Gastrocnemius medialis (tissue), 4 donors: ENCODE results near the gene EXOC6. TPM values are rescaled to one million over a fixed set of nuclear protein-coding genes. Genes with fewer than 3 reads are reported as not detected.

Source experiments
- ATAC-seq, 2 donors: fragments of 150-250 bp; one replicate each; pipeline ENCODE4 v1.9.1; 2016
- DNase-seq, 2 donors: peaks; one replicate each; pipeline ENCODE4 v3.0.0-alpha.2; 2019
- H3K27ac ChIP-seq, 4 donors: fragments of 200-600 bp; sonication (generic); 1 replicate in 1 of 4; 2 replicates in 3 of 4; pipeline ENCODE4 v1.5.1; 2016 to 2018; ENCODE audit warnings: mild to moderate bottlenecking in 2 of 4, moderate library complexity in 1 of 4
- H3K27me3 ChIP-seq, 3 donors: fragments of 200-600 bp; sonication (generic) in 2 of 3; 1 replicate in 1 of 3; 2 replicates in 2 of 3; pipeline versions ENCODE4 v1.5.1 to v1.6.0; 2016 to 2019; ENCODE audit warnings: mild to moderate bottlenecking in 1 of 3, moderate library complexity in 1 of 3
- H3K36me3 ChIP-seq, 2 donors: fragments of 200-600 bp; sonication (generic) in 1 of 2; one replicate each; pipeline ENCODE4 v1.5.1; 2017 to 2018
- H3K4me1 ChIP-seq, 2 donors: fragments of 200-600 bp; sonication (generic) in 1 of 2; one replicate each; pipeline ENCODE4 v1.5.1; 2016 to 2017; ENCODE audit warnings: mild to moderate bottlenecking in 2 of 2
- H3K4me3 ChIP-seq, 4 donors: fragments of 200-600 bp; sonication (generic) in 3 of 4; 1 replicate in 1 of 4; 2 replicates in 3 of 4; pipeline ENCODE4 v1.5.1; 2016 to 2019; ENCODE audit warnings: mild to moderate bottlenecking in 2 of 4
- H3K9me3 ChIP-seq, 3 donors: fragments of 200-600 bp; sonication (generic) in 2 of 3; 1 replicate in 1 of 3; 2 replicates in 2 of 3; pipeline ENCODE4 v1.5.1; 2016 to 2019
- CTCF ChIP-seq, 5 experiments: fragments of 450-650 bp in 3 of 5; fragments of 200-600 bp in 2 of 5; sonication (generic) in 2 of 5; IDR thresholded peaks in 4 of 5; conservative IDR thresholded peaks in 1 of 5; 1 replicate in 4 of 5; 2 replicates in 1 of 5; pipeline ENCODE4 v1.5.1; 2016 to 2019; ENCODE audit warnings: antibody characterized with exemption in 5 of 5, mild to moderate bottlenecking in 3 of 5, moderate library complexity in 3 of 5
- POLR2A ChIP-seq, 2 donors: fragments of 450-650 bp; IDR thresholded peaks; one replicate each; pipeline ENCODE4 v1.6.1; 2017; ENCODE audit warnings: antibody characterized with exemption in 2 of 2, mild to moderate bottlenecking in 2 of 2, moderate library complexity in 2 of 2
- in situ Hi-C, 4 donors: fragments of 200-750 bp; cut with MboI; loops; one replicate each; pipeline versions ENCODE4 v1.15.0 to v1.8.0; 2017; ENCODE audit warnings: low sequenced_read_pairs in 4 of 4
- intact Hi-C: fragments of 100-400 bp; cut with DNase I; formaldehyde crosslinking; loops from one replicate; pipeline ENCODE4 v1.15.1; 2023; ENCODE audit warnings: low total_unique reads
- total RNA-seq, 4 donors: library from RNA; depleted of rRNA; stranded (reverse); fragments of >200 nt; gene quantifications; one replicate each; pipeline versions ENCODE4 v1.1.0 to v1.2.3, GENCODE V29; 2016

The EXOC6 gene
- total RNA-seq, 4 donors from 2014 or later, result 11.8 to 16.8 (median 14.6) TPM

DNA sequence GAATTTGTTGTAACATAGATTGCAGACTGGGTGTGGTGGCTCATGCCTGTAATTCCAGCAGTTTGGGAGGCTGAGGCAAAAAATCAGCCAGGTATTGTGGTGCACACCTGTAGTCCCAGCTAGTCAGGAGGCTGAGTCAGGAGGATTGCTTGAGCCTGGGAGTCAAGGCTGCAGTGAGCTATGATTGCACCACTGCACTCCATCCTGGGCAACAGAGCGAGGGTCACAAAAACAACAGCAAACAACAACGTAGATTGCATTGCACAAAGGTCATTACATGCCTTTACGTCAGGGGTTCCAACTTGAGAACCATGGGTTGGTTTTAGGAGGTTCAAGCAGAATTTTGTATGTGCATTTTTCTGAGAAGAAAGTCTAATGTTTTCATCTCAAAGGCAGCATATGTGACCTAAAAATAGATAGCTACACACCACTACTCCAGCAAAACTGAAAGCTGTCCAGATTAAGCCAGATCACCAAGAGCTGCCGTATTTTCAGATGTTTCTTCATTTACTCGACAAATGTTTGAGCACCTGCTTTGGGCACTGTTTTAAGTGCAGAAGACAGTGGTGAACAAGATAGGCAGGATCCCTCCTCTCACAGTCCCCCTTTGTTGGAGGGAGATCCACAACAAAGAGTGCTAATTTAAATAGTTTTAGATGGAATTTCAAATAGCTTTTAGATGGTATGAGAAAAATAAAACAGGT, 183.9 kb downstream of the EXOC6 start:
- intact Hi-C loops (no loop called here), in situ Hi-C loops (no loop called here)
- ATAC-seq (no peak), DNase-seq (no peak)
- Histone ChIP-seq H3K9me3 (no peaks in the 10 kb centered on the region), H3K4me3 (no peak overlapping the region), H3K36me3 (peaks cover 0 to 9% of the 10 kb centered on the region in 2 donors), H3K27me3 (no peaks in the 10 kb centered on the region), H3K4me1 (no peaks in the 10 kb centered on the region), H3K27ac (no peak overlapping the region)
- TF ChIP-seq CTCF (IDR thresholded peaks at IDR 0.05 in 4 of 5, conservative IDR thresholded peaks at IDR 0.05 in 1 of 5) (no peak), POLR2A (IDR thresholded peaks at IDR 0.05) (no peak)

DNA sequence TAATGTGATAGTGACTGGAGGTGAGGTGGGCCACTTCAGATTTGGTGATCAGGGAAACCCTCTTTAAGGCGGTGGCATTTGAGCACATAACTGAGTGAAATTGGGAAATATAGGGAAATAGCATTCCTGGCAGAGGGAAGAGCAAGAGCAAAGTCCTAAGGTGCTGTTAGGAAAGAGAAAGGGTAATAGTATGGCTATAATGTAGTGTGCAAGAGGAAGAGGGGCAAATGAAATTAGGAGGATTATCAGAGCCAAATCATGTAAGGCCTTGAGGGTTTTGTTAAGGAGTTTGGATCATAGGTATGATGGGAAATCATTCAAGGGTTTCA, 184.5 kb downstream of the EXOC6 start:
- no peak overlapping the region for H3K4me3 ChIP-seq

DNA sequence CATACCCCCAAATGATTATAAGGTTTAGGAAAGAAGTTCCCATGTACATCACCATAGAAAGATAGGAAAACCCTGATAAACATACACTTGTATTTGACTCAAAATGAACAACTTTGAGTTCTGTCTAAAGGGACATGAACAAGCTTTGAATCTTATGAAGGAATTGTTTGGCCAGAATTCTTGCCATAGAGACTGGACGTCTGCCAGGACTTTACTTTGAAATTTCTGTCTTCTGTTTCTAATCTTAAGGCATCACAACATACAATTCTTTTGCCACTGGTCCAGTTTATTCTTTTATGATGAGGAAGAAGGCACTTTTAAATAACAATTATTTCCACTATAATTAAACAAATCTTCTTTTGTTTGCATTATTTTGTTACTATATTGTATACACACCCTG, 186.1 kb downstream of the EXOC6 start:
- intact Hi-C loops (no loop called here), in situ Hi-C loops (no loop called here)
- no peak for ATAC-seq
- H3K9me3 ChIP-seq, result no peaks in the 10 kb centered on the region
- H3K27ac ChIP-seq, result no peak overlapping the region
- TF ChIP-seq CTCF (IDR thresholded peaks at IDR 0.05 in 4 of 5, conservative IDR thresholded peaks at IDR 0.05 in 1 of 5), result no peak
- TF ChIP-seq POLR2A (IDR thresholded peaks at IDR 0.05), result no peak
- no peak for DNase-seq
- no peak overlapping the region for H3K4me3 ChIP-seq
- H3K4me1 ChIP-seq, result no peaks in the 10 kb centered on the region
- peaks cover 0 to 6% of the 10 kb centered on the region in 2 donors for H3K36me3 ChIP-seq
- no peaks in the 10 kb centered on the region for H3K27me3 ChIP-seq

More for the DNA sequence above, 184.5 kb downstream of the EXOC6 start:
- H3K27ac ChIP-seq, result no peak overlapping the region
- no peaks in the 10 kb centered on the region for H3K9me3 ChIP-seq
- H3K4me1 ChIP-seq, result no peaks in the 10 kb centered on the region
- no peaks in the 10 kb centered on the region for H3K27me3 ChIP-seq
- in situ Hi-C loops (no loop called here), intact Hi-C loops (no loop called here)
- TF ChIP-seq CTCF (IDR thresholded peaks at IDR 0.05 in 4 of 5, conservative IDR thresholded peaks at IDR 0.05 in 1 of 5), result no peak
- TF ChIP-seq POLR2A (IDR thresholded peaks at IDR 0.05), result no peak
- ATAC-seq (no peak), DNase-seq (no peak)
- peaks cover 0 to 4% of the 10 kb centered on the region in 2 donors for H3K36me3 ChIP-seq

GRCh38 chr10:93039110-93039509, 190.8 kb downstream of the EXOC6 start:
- intact Hi-C loops (no loop called here), in situ Hi-C loops (no loop called here)
- DNase-seq, result no peak
- no peak overlapping the region for H3K4me3 ChIP-seq
- no peak overlapping the region for H3K27ac ChIP-seq
- H3K9me3 ChIP-seq, result no peaks in the 10 kb centered on the region
- H3K27me3 ChIP-seq, result no peaks in the 10 kb centered on the region
- H3K36me3 ChIP-seq, result peaks cover 0 to 10% of the 10 kb centered on the region in 2 donors
- TF ChIP-seq CTCF (IDR thresholded peaks at IDR 0.05 in 4 of 5, conservative IDR thresholded peaks at IDR 0.05 in 1 of 5), result no peak
- TF ChIP-seq POLR2A (IDR thresholded peaks at IDR 0.05), result no peak
- no peak for ATAC-seq
- no peaks in the 10 kb centered on the region for H3K4me1 ChIP-seq

DNA sequence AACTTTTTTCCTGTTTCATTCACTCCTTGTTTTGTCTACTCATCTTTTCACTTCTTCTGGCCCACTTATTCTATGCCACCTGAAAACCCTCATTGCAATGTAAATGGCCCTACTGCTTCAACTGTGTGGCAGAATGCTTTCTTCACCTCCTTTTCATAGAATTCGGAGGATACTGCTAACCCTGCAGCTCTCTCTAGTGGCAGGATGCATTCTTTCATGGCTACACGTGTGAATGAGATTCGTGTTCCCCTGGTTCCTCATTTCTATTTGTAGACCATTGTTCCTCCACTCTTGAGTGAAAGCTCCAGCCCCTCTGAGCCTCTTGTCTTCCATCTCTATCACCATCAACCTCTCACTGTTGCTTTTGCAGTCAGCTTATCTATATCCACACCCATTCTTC, 191.4 kb downstream of the EXOC6 start:
- in situ Hi-C loops (no loop called here), intact Hi-C loops (no loop called here)
- no peak overlapping the region for H3K27ac ChIP-seq
- H3K4me3 ChIP-seq, result no peak overlapping the region
- no peaks in the 10 kb centered on the region for H3K27me3 ChIP-seq
- no peak for ATAC-seq
- peaks cover 0 to 15% of the 10 kb centered on the region in 2 donors for H3K36me3 ChIP-seq
- DNase-seq, result no peak
- no peaks in the 10 kb centered on the region for H3K9me3 ChIP-seq
- H3K4me1 ChIP-seq, result no peaks in the 10 kb centered on the region
- no peak for TF ChIP-seq CTCF (IDR thresholded peaks at IDR 0.05 in 4 of 5, conservative IDR thresholded peaks at IDR 0.05 in 1 of 5)
- no peak for TF ChIP-seq POLR2A (IDR thresholded peaks at IDR 0.05)
